Left ventricle myocardium inferior (tissue), 1 donor: ENCODE data around the gene PMP22. TPM values are rescaled to one million over a fixed set of nuclear protein-coding genes. Genes with fewer than 3 reads are reported as not detected.

Experiments used
- DNase-seq: peaks from one replicate; pipeline ENCODE4 v3.0.0-alpha.2; 2020
- H3K27ac ChIP-seq: fragments of 200-600 bp; replicated peaks from 2 replicates; pipeline ENCODE4 v1.8.0; 2021
- H3K27me3 ChIP-seq: fragments of 200-600 bp; 2 replicates; pipeline ENCODE4 v1.8.0; 2021; ENCODE audit warnings: low read depth
- H3K36me3 ChIP-seq: fragments of 200-600 bp; 2 replicates; pipeline ENCODE4 v1.8.0; 2021
- H3K4me1 ChIP-seq: fragments of 200-600 bp; 2 replicates; pipeline ENCODE4 v1.8.0; 2021
- H3K4me3 ChIP-seq: fragments of 200-600 bp; 2 replicates; pipeline ENCODE4 v1.8.0; 2021; ENCODE audit warnings: mild to moderate bottlenecking, moderate library complexity
- H3K9me3 ChIP-seq: fragments of 200-600 bp; replicated peaks from 2 replicates; pipeline ENCODE4 v1.8.0; 2021
- CTCF ChIP-seq: fragments of 200-600 bp; IDR thresholded peaks from 2 replicates; pipeline ENCODE4 v1.8.0; 2021; ENCODE audit warnings: antibody characterized with exemption, mild to moderate bottlenecking, borderline replicate concordance
- intact Hi-C: fragments of 100-400 bp; cut with micrococcal nuclease; formaldehyde crosslinking; loops from one replicate; pipeline ENCODE4 v1.11.0; 2022
- total RNA-seq: library from RNA; stranded (reverse); fragmentation: NEBNext Ultra II Directional; extraction: Animal tissue kit (Norgen Biotek cat#: 25700); gene quantifications from one replicate; pipeline ENCODE4 v1.2.1, GENCODE V29; 2021
- donor health status: DM: no; HTN: yes; CAD: no; lungs with severe emphysema.

PMP22 gene
- total RNA-seq, 1 donor from 2014 or later: 135 TPM

DNA sequence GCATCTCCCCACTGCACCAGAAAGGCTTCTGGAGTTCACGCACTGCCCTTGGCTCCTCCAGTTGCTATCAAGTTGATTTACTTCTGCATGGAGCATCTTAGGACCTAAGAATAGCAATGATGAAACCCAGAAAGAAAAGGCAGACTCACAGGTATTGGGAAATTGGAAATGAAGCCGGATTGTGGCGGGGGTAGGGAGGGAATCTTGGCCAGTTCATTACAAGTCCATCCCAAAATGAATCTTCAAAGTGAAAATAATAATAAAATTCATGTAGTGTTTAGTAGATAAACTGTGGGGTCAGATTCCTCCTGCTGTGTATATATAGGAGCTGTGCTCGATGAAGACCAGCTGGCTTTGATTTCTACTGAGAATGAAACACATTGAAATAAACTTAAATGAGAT, 42.6 kb upstream of the PMP22 start:
- H3K27me3 ChIP-seq: no peaks in the 10 kb centered on the region
- no peaks in the 10 kb centered on the region for H3K9me3 ChIP-seq
- no peak overlapping the region for H3K4me3 ChIP-seq
- DNase-seq: no peak
- no peak for TF ChIP-seq CTCF
- peaks cover 8% of the 10 kb centered on the region for H3K4me1 ChIP-seq
- intact Hi-C loops: no loop called here
- no peaks in the 10 kb centered on the region for H3K36me3 ChIP-seq
- no peak overlapping the region for H3K27ac ChIP-seq

DNA sequence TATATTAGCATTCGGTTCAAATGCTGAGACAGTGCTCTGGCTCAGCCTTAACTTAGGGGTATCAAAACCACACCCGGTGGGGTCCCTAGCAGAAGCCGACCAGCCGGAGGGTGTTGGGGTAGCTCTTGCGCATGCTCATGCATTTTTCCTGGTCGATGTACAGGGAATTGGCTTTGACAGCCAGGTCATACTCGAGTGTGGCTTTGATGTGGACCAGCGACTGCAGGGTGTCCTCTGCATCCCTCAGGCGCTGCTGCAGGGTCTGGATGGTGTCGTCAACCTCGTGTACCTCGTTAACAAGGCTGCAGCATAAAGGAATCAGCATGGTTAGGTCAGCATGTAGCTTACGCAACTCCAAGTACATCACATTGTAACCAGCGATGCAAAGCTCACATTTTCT, 38.7 kb upstream of the PMP22 start:
- no peak overlapping the region for H3K27ac ChIP-seq
- H3K36me3 ChIP-seq: no peaks in the 10 kb centered on the region
- H3K27me3 ChIP-seq: no peaks in the 10 kb centered on the region
- TF ChIP-seq CTCF: no peak
- intact Hi-C loops: no loop called here
- no peak for DNase-seq
- H3K4me1 ChIP-seq: peaks cover 7% of the 10 kb centered on the region
- no peak overlapping the region for H3K4me3 ChIP-seq
- no peaks in the 10 kb centered on the region for H3K9me3 ChIP-seq

DNA sequence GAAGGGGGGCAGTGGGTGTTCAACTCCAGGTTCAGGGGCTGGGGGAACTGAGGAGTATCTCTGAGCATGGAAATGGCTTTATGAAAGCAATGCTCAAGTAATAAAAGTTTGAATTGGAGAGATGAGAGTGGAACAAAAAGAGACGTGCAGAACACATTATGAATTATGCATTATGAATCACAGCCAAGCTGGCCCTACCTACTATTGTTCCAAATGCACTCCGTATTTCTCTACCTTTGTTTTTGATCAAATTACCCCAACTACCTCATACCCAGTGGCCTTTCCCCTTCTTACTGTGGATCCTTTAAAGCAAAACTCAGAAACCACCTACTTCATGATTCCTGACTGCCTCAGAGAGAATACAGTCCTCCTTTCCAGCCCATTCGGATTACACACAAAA, 38.1 kb upstream of the PMP22 start:
- Histone ChIP-seq H3K9me3 (no peaks in the 10 kb centered on the region), H3K36me3 (no peaks in the 10 kb centered on the region), H3K27me3 (no peaks in the 10 kb centered on the region), H3K4me3 (no peak overlapping the region), H3K4me1 (peaks cover 7% of the 10 kb centered on the region), H3K27ac (no peak overlapping the region)
- intact Hi-C loops: no loop called here
- TF ChIP-seq CTCF: no peak
- DNase-seq: no peak

DNA sequence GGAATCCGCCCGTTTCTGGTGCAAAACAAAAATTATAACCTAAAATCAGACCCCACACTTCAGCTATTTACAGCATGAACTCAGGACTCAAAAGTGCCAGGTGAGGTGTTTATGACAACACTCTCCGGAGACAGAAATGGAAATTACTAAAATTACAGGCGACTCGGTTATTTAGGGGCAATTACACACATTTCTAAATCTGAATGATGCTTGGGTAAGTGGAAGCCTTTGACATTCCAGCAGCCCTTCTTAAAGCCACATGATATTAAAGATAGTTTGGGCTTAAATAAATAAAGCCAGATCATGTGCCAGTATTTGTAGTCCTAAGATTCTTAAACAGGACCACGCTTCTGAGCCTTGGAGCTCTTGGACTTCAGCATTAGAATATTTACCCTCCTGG, 36.7 kb upstream of the PMP22 start:
- H3K27me3 ChIP-seq: no peaks in the 10 kb centered on the region
- H3K4me3 ChIP-seq: no peak overlapping the region
- H3K27ac ChIP-seq: no peak overlapping the region
- no peaks in the 10 kb centered on the region for H3K36me3 ChIP-seq
- intact Hi-C loops: no loop called here
- H3K9me3 ChIP-seq: no peaks in the 10 kb centered on the region
- TF ChIP-seq CTCF: no peak
- H3K4me1 ChIP-seq: peaks cover 7% of the 10 kb centered on the region
- DNase-seq: no peak

DNA sequence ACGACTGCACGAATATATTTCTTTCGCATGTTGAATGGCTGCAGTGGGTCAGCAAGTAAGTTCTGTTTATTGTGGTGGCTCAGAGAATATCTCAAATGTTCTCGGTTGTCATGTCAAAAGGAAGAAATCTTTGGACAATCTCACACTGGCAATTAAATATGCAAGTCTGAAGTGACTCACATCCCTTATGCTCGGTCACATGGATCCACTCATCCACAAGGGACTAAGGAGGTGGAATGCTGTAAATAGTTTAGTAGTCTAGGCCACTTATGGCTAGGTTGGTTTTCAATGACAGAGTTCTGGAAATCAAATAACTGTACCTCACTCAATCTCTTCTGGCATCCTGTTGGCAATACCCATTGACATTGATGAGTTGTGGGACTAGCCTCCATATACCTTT, 33.0 kb upstream of the PMP22 start:
- TF ChIP-seq CTCF: no peak
- no peak overlapping the region for H3K27ac ChIP-seq

DNA sequence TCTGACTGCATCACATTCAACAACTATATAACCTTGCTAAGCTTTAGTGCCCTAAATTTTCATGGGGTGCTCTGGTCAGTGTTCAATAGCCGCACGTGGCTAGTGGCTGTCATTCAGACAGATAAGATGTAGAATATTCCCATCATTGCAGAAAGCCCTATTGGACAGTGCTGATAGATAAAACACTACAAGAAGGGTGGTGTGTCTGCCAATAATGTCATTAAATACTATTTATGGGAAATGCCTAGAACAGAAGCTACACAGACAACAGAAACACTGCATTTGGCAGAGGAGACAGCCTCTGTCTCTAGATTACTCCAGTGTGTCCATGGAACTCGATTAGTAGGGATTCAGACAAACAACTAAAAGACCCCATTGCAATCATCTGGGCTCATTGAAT, 28.4 kb upstream of the PMP22 start:
- peak overlapping the region; percentile 91 for H3K27ac ChIP-seq
- intact Hi-C loops: no loop called here
- no peak for TF ChIP-seq CTCF

More for the DNA sequence above, 33.0 kb upstream of the PMP22 start:
- Histone ChIP-seq H3K4me1 (peaks cover 15% of the 10 kb centered on the region), H3K9me3 (no peaks in the 10 kb centered on the region), H3K4me3 (no peak overlapping the region), H3K36me3 (no peaks in the 10 kb centered on the region), H3K27me3 (no peaks in the 10 kb centered on the region)
- intact Hi-C loops: no loop called here
- no peak for DNase-seq

More for the DNA sequence above, 28.4 kb upstream of the PMP22 start:
- Histone ChIP-seq H3K4me1 (peaks cover 29% of the 10 kb centered on the region), H3K4me3 (no peak overlapping the region), H3K36me3 (no peaks in the 10 kb centered on the region), H3K27me3 (no peaks in the 10 kb centered on the region), H3K9me3 (no peaks in the 10 kb centered on the region)
- no peak for DNase-seq
